Lower leg skin (tissue), 3 donors: ENCODE results near the gene ST6GAL1.

Experiments
- POLR2A ChIP-seq, 2 donors: fragments of 450-650 bp; IDR thresholded peaks; one replicate each; pipeline ENCODE4 v1.6.1; 2016 to 2017; ENCODE audit warnings: antibody characterized with exemption in 2 of 2, mild to moderate bottlenecking in 1 of 2, moderate library complexity in 1 of 2
- TF ChIP-seq, protein P1 (sequence below), 3 donors: fragments of 450-650 bp; IDR thresholded peaks; one replicate each; pipeline ENCODE4 v1.5.1; 2016; ENCODE audit warnings: antibody characterized with exemption in 3 of 3, mild to moderate bottlenecking in 3 of 3, moderate library complexity in 2 of 3

GRCh38 chr3:187098923-187099512, 168.7 kb downstream of the ST6GAL1 start:
- TF ChIP-seq, protein P1, sequence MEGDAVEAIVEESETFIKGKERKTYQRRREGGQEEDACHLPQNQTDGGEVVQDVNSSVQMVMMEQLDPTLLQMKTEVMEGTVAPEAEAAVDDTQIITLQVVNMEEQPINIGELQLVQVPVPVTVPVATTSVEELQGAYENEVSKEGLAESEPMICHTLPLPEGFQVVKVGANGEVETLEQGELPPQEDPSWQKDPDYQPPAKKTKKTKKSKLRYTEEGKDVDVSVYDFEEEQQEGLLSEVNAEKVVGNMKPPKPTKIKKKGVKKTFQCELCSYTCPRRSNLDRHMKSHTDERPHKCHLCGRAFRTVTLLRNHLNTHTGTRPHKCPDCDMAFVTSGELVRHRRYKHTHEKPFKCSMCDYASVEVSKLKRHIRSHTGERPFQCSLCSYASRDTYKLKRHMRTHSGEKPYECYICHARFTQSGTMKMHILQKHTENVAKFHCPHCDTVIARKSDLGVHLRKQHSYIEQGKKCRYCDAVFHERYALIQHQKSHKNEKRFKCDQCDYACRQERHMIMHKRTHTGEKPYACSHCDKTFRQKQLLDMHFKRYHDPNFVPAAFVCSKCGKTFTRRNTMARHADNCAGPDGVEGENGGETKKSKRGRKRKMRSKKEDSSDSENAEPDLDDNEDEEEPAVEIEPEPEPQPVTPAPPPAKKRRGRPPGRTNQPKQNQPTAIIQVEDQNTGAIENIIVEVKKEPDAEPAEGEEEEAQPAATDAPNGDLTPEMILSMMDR (IDR thresholded peaks at IDR 0.05): no peak
- TF ChIP-seq POLR2A (IDR thresholded peaks at IDR 0.05): no peak
